Kidney capillary endothelial cell (primary cell): ENCODE results near the gene FYB1.

Experiments used
- DNase-seq: peaks from one replicate; pipeline ENCODE4 v3.0.0-alpha.2; 2018; ENCODE audit warnings: low spot score

FYB1 gene

DNA sequence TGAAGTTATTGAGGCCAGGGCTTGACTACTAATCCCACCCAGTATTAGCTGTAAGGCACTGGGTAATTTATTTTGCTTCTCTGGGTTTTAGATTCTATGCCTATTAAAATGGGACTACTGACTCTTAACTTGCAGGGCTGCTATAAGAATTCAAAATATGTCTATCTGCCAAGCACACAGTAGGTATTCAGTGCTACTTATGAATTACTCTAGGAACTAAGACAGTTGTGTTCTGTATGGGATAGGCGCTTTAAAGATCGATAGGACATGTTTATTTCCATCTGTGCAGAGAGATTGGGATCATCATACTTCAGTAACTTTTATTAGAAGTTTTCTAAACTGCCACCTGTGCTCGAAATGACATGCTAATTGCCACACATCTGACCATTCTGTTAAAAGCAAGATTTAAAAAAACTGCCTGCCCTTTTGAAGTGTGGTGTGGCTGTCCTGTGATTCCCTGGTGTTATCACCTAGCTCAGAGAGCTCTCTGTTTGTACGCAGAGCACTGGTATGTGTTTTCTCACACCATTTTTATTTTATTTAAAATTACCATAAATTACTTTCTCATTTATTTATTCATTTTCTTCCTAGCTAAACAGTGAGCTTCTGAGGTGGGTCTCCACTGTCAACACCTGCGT lies 58.7 kb downstream of the FYB1 start:
- no peak for DNase-seq

- no peak for DNase-seq
Measured at GRCh38 chr5:39159811-39160490, 59.4 kb downstream of the FYB1 start.

DNA sequence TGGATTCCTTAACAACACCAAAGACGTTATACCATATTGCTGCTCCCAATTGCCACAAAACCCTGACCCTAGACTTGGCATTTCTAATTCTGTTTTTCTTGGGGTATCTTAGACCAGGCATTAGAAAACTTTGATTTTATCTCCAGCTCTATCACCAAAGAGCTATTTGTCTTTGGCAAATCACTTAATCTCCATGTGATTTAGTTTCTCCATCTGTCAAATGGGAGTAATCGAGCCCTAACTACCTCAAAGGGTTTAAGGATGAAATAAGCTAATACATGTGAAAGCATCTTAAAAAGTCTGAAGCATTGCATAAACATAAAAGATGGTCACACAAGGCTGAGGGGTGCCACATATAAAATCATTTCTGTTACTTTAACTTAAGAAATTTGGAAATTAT lies 60.6 kb downstream of the FYB1 start:
- DNase-seq, result no peak

GRCh38 chr5:39158127-39158593 lies 61.2 kb downstream of the FYB1 start:
- peak; percentile 39 for DNase-seq

- DNase-seq, result no peak
Measured at GRCh38 chr5:39157701-39158100, 61.7 kb downstream of the FYB1 start.

- no peak for DNase-seq
Measured at GRCh38 chr5:39156082-39156481, 63.3 kb downstream of the FYB1 start.

DNA sequence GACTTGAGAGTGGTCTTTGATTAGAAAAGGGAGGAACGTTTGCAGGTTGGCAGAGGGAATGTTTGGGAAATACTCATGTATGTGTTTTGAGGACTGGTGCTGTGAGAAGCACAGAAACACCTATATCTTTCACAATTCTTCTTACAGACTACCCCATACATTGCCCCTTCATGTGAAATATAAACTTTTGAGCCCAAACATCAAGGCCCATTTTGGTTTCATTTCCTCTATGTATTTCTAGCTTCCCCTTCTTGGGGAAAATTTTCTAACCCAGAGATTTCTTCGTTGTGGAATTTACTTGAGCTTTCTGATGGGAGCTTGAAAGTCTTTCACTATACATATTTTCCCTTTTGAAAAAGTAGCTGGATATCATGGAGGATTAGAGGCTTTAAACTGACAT lies 67.6 kb downstream of the FYB1 start:
- no peak for DNase-seq

DNA sequence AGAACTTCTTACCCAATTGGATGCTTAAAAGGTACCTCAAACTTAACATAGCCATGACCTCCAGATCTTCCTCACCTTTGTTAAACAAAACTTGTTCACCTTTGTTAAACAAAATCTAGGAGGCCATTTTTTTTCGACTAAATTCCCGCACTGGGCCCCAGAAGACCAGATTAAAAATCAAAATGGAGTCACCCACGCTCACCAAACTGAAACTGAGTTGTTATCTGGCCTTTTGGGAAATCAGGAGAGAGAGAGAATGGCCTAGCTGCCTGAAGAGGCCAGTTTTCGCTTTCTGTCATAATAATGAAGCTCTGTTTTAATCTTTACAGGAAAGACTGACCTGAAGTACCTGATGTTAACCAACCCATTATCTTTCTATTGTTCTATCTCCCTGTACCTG lies 69.4 kb downstream of the FYB1 start:
- no peak for DNase-seq

DNA sequence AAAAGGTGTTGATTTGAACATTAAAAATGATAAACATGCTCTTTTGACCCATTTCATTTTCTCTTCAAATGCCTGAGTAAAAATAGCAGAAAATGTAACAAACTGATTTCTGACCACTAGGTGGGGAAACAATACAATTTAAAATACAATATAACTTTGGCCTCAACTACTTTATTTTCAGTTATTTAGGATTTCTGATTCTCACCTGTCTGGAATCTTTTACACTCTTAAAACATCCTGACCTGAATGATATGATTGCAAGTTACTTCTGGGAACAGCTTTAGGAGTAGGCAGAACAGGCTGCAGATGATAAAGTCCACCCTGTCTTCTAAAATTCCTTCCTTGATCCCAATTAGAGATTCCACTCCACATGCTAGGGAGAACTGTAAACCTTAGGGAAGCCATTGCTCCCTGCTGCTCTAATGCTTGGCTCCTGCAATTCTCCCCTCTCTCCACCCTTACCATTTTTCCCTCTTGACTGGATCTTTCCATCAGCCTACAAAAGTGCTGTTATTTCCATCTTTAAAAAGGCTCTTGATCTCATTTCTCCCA lies 70.3 kb downstream of the FYB1 start:
- no peak for DNase-seq

- DNase-seq, result no peak
Measured at GRCh38 chr5:39146831-39147540, 72.4 kb downstream of the FYB1 start.

DNA sequence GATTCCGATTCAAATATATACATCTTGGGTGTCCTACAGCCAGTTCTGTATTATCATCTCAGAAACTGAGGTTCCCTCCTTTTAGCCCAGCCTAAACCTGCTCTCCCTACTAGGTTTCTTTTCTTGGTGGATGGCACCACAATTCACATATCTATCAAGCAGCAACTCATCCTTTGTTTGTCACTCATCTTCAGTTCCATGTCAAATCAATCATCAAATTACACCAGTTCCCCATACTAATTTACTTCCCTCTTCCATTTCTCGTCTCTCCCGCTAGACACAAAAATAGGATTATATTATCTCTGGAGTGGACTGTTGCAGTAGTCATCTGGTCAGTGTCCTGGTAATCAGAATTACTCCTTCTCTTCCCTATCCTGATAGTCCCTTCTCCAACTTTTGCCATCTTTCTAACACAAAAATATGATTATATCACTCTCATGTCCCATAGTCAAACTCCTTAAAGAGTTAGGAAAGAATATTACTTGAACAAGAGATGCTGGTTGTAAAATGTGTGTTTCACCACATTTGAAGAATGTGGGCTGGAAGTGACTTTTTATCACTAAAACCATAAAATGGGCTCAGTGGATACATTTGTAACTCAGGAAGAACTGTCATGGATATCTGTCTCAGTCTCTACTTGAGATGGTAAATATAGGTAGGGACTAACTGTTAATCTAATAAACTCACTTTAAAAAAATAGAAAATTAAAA lies 76.1 kb downstream of the FYB1 start:
- DNase-seq, result no peak

DNA sequence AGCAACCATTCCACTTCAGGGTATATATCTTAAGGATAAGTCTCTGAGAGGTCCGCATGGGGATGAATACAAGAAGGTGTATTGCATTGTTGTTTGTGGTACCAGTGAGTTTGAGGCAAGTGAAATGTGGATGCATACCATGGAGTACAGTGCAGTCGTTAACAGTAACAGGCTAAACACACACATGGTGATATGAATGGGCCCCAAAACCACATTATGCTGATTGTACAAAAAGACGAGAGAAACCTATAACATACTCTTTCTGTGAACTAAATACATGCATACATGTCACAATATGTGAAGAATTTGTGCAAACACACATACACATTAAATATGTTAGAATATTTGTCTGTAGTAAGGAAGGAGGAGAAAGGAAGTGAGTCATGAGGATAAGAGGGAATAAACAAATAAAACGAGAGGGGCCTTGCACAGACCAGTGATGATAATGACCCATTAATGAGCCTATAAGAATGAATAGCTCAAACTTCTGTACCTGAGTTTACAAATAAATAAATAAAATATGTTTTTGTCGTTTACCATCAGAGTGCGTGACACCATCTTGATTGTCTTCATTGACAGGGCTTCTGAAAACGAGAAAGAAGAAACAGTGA lies 78.7 kb downstream of the FYB1 start:
- no peak for DNase-seq

GRCh38 chr5:39138892-39139291 lies 80.5 kb downstream of the FYB1 start:
- DNase-seq, result peak; percentile 87

DNA sequence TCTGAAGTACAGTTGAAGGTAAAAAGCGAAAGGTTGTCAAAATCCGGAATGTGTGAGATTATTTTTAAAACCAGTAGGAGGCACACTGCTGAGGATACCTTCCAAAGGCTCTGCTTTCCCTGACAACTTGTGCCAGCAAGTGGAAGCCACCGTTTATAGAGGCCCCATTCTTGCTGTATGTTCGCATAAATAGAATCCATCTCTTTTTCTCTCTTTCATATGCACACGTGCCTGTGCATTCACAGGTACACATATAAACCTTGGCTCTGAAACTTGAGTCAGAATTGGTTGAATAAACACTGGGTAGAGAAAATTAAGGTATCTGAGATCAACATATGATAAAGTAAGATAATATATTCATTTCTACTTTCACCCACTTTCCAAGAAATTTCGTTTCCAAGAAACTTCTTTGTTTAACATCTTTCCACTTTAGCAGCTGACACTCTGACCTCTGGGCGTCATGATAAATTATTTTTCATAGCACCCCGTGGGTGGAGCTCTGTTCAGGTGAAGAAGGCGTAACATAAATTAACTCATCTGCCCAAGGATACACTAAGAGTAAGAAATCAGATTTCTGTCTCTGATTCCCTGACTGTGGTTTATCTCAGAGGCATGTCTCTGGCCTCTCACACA lies 81.4 kb downstream of the FYB1 start:
- no peak for DNase-seq

DNA sequence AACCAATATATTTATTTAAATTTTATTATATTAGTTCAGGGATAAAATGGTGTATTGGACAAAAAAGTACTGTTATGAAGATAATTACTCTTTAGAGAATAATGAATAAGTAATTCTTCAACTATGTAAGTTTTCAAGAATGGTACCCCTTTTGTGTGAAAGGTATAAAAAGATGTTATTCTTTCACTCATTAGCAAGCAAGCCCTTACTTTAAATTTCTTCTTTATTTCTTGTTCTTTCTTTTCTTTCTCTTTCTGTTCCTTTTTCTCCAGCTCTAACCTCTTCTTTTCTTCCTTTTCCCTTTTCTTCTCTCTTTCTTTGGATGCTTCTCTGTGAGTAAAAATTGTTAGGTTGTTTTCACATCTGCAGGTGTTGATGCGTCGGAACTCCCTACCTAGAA lies 82.0 kb downstream of the FYB1 start:
- no peak for DNase-seq

GRCh38 chr5:39132792-39133191 lies 86.6 kb downstream of the FYB1 start:
- no peak for DNase-seq

DNA sequence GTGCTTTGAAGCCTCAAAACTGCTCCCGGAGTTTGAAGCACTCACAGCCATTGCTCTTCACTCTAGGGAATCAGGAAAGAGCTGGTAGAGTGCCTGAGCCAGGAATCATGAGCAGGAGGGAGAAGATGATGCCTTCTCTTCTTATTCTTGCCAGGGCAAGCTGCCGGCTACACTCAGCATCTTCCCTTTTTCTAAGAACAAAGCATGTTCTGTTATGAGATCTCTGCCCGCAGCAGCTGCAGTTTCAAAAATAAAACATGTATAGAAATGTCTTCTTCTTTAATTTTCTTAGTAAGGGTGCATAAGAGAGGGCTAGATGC lies 87.3 kb downstream of the FYB1 start:
- no peak for DNase-seq

GRCh38 chr5:39131210-39132127 lies 87.9 kb downstream of the FYB1 start:
- DNase-seq, result no peak

- no peak for DNase-seq
Measured at GRCh38 chr5:39130716-39131115, 88.6 kb downstream of the FYB1 start.

- no peak for DNase-seq
Measured at GRCh38 chr5:39121922-39122321, 97.4 kb downstream of the FYB1 start.

GRCh38 chr5:39121315-39121714 lies 98.0 kb downstream of the FYB1 start:
- no peak for DNase-seq
